A204.1 (cell line): ENCODE measurements around the gene ZSCAN32.

Experiments
- FAIRE-seq: peaks from 2 replicates; lab custom pipeline; 2012; peaks lifted over from hg19 to GRCh38; lab: Jason Lieb, UNC

ZSCAN32 gene

DNA sequence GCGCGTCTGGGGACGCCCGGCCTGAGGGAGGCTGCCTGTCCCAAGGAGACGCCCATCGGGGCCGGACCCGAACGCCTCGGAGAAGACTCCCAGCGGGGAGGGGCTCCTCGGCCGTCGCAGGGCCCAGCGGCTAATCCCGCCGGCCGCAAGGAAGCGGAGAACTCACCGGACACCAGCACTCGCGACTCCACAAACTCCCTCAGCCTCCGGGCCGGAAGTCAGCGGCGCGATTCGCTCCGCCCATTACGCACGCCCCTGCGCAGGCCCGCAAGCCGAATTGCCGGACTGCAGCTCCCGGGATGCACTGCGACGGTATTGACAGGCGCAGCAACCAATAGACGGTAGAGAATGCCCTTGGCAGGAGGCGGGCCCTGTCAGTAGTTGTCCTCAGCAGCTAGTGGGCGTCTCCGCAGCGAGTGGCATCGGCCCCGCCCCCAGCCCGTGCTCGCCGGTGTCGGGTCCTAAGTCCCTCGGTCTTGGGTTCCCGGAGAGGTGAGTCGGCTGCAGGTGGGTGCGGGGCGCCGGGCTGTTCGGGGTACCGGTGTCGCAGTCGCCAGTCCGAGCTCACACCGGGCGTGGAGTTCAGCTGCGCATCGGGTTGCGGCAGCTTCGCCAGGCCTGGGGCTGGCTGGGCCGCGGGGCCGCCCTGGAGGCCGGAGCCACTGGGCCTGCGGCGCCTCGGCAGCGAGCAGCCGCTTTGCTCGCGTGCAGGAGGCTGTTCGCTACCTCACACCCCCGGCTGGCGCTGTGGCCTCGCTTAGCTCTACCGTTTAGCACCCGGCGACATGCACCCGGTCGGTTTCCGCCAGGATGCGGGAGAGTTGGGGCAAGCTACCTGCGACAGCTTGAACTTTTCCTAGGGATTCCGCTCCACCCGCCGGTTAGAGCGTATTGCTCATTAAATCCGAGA is at the start of gene ZSCAN32, which contains the start of gene ZNF174:
TSS of gene ZSCAN32 (minus strand) at position 226 of the 910 bp plus-strand sequence. CDS start 3,447 bp downstream, outside the sequence.
TSS of gene ZNF174 (plus strand) at position 437 of the 910 bp plus-strand sequence. CDS start 790 bp downstream, outside the sequence.
- peak; percentile 95 for FAIRE-seq

DNA sequence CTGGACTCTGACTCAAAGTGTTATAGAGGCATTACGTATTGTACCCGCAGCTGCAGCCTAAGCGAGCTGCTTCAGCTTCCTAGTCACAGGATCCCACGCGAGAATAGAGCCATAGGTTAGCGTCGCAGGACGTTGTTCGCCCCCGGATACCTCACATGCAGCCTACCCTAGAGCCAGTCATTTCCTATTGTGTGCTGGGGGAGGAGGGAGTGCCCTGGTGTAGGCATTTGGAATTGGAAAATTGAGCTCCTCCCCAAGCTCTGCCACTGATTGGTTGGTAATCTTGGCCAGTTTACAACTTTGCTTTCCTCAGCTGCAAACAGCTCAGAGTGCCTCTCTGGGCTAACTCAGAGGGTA is 43.2 kb upstream of the ZSCAN32 start:
- no peak for FAIRE-seq

DNA sequence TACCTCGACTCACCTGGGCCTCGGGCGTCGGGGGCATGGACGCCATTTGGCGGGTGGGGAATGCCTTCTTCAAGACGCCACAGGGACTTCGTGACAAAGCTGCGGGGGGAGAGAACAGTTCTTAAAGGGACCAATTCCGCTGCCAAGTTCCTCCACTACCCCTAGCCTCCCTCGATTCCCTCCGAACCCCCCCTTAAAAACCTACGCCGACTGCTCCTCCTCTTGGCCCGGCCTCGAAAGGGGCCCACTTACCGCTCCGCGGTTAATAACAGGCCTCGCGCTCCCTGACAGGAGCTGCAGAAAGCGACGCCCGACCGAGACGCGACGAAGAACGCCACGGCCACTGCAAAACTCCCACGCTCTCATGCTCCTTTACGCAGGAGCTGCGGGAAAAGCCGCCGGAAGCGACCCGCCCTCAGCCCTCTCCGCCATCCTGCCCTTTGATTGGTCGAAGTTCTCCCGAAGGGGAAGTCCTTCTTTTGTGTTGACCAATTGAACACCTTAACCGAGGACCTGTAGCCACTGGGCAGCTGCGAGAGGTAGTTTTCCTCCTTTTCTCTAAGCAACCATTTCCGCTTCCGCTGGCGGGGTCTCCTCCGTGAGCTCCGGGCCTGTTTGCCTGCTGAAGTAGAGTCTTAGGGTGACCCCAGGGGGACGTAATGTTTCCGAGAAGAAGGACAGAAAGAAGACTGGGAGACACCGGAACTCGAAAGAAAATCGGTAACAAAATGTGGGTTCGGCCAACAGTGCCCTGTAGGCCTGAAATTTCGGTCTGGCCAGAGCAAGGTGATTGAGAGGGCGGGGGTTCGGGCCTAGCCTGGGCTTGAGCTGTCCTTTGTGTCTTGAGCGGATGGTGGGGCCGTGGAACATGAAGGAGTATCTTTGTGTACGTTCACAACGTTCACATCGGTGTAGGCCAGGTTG is 42.6 kb upstream of the ZSCAN32 start, which contains the start of the genes NAA60 and ZNF597:
TSS of gene NAA60 (plus strand) at position 573 of the 924 bp plus-strand sequence. CDS start 32,548 bp downstream, outside the sequence.
TSS of gene ZNF597 (minus strand) at position 397 of the 924 bp plus-strand sequence. CDS start at position 46, 351 bp downstream.
- peak; percentile 89 for FAIRE-seq

DNA sequence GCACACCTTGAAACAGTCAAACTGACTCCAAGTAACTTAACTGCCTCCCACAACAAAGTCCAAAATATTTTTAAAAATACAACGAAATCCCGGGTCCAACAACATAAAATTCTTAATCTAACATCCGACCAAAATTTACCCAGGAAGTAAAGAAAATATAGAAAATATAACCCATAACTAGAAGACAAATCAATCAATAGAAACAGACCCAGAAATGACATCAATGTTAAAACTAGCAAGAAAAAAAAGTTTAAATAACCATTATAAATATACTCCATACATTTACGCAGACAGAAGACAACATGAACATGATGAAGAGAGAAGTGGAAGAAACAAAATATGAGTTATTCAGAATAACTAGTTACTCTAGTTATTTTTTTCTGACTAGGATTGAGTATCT is 38.8 kb upstream of the ZSCAN32 start:
- no peak for FAIRE-seq

DNA sequence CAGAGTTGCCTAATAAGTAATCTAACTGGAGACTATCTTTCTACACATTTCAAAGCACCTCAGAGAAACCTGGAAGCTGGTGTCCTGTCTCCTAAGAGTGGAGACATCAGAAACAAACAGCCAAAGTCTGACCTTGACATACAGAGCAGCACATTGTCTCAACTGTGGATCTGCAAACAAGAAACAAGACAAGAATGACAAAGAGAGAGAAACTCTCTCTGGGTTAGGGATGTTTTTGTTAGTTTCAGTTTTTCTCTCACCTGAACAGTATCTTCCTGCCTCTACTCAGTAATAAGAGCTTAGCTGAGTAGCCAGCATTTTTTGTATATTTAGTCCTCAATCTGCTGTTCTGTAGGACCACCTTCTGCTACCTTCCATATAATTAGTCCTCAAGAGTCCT is 33.6 kb upstream of the ZSCAN32 start:
- no peak for FAIRE-seq

DNA sequence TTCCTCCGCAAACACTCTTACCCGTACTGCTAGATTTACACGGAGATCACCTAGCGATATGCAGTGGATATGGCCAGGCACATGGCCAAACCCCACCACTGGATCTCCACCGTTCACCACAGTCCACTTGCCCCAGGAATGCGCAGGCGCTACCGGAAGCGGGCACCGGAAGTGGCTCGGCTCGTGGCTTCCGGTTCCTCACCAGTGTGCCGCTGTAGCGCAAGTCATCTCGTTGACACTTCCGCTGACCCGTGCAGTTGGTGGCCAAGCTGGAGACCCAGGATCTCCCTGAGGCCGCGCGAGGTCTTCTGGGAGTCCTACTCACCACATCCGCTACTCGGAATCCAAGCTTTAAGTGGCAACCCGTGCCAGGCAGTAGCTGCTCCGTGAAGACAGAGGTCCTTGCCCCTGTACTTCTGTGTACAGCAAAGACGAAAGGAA is 31.0 kb upstream of the ZSCAN32 start:
- FAIRE-seq: no peak

DNA sequence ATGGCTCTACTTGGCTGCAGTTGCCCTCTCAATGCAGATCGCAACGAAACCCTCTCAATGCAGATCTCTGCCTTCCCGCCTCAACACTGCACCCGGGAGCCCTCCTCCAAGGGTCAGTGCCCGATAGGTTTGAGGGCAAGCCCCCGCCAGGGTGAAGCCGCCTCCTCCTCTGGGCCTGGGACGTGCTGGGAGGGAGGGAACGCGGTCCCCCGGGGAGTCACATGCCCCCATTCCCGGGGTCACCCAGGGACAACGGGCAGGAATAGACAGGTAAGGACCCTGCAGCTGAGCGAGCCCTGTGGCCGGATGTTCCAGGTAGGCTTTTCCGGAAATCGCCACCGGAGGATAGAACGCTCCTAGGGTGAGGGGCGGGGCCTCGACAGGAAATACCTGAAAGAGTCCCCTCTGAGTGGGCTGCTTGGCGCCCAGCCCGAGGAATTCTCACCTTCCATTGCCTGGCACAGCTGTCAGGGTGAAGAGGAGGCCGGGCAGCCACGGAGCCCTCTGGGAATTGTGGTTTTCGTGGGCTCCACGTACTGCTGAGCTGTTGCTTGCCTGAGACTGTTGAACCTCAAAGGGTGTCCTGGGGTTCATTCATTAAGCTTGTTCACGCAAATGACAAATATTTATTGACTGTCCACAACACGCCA is 13.1 kb upstream of the ZSCAN32 start:
- FAIRE-seq: no peak

DNA sequence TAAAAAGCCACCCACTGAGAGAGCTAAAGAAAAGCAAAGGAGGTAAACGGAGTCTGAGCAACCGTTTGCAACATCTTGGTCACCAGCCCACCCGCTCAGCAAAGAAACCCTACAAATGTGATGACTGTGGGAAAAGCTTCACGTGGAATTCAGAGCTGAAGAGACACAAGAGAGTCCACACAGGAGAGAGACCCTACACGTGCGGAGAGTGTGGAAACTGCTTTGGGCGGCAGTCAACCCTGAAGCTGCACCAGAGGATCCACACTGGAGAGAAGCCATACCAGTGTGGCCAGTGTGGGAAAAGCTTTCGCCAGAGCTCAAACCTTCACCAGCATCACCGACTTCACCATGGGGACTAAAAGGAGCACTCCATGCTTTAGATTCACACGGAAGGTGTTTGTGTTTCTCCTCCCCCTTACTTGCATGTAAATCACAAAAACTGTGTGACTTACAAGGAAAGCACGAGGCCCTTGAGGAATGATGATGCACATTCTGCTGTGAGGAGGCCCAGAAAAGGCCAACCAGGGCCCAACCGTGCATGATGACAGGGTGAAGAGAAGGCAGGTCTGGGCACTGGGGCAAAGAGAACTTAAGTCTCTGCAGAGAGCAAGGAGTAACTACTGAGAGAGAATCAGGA is 7.9 kb upstream of the ZSCAN32 start:
- no peak for FAIRE-seq

DNA sequence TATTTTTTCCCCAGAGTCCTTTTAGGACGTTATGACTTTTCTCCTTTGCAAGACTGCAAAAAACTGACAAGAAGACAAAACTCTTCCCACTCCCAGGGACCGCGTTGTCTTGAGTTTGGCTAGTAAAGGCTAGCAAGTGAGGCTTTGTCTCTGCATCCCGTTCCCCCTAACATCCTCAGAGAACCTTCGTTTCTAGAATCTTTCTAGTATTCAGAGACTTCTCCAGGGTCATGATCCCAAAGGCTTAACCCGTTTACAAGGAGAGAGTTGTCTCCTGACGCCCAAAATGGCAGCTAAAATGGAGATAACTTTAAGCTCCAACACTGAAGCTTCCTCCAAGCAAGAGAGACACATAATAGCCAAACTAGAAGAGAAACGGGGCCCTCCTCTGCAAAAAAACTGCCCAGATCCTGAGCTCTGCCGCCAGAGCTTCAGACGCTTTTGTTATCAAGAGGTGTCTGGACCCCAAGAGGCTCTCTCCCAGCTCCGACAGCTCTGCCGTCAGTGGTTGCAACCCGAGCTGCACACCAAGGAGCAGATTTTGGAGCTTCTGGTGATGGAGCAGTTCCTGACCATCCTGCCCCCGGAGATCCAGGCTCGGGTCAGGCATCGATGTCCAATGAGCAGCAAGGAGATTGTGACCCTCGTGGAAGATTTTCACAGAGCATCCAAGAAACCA is 1.1 kb upstream of the ZSCAN32 start:
- FAIRE-seq: no peak

DNA sequence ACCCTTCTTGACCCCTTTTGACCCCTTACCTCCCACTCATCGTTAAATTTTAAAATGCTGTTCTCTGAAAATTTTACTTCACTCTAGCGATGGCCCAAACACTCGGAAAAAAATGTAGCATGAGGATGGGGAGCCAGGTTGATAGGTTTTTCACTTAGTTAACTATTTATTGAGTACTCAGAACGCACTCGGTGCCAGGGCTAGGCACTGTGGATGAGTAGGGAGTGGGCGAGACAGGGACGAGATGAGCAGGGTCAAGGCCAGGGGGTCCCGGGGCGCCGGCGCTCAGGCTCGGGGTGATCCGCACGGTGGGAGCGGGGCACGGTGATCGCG is 392 bp downstream of the ZSCAN32 start:
- no peak for FAIRE-seq

DNA sequence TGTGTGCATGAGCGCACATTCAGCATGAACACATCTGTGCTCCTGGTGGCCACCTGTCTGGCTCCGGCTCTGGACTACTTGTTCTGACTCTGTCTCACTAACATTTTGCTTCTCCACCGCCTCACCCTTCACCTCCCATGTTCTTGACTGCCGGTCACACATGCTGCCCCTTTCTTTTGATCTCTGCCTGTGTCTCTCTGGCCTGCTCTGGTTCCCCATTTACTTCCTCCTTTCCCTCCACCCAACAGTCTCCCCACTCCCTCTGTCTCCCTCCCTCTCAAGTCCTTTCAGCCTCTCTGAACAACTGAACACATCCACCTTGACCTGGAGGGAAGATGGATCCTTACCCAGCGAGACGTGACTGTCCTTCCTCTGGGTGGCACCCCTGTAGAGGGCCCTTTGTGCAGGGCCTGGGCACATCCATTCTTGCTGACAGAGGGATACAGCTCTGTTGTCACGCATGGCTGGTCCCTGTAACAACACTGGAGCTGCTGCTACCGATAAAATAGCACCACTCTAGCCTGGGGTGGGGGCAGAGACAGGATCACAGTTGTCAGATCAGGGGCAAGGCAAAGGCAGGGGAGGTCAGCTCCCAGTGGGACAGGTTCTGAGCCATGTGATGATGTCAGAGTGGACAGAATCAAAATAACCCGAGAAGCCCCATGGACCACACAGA is 11.0 kb downstream of the ZSCAN32 start:
- FAIRE-seq: no peak

DNA sequence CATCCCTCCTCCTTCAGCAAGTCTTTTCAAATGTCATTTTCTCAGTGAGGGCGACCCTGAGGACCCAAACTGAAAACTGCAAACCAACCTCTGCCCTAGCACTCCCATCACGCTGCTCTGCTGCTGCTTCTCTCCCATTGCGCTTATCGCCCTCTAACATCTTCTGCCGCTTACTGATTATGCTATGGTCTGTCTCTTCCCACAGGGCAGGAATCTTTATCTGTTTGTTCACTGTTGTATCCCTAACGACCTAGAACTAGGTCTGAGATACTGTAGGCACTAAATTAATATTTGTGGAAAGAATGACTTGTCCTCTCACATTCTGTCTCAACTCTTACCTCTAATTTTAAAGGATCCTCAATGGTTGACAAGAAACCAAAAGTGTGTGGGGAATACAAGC is 12.5 kb downstream of the ZSCAN32 start:
- no peak for FAIRE-seq

DNA sequence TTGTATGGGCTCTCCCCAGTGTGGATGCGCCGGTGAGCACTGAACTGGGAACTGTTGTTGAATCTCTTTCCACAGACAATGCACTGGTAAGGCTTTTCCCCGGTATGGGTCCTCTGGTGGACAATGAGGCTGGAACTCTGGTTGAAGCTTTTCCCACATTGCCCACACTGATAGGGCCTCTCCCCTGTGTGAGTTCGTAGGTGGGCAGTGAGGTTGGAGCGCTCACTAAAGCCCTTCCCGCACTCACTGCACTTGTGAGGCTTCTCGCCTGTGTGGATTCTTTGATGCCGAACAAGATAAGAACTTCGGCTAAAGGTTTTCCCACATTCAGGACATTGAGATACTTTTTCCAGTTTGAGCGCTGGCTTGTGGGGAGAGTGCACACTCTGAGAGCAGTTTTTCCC is 17.8 kb downstream of the ZSCAN32 start:
- no peak for FAIRE-seq

DNA sequence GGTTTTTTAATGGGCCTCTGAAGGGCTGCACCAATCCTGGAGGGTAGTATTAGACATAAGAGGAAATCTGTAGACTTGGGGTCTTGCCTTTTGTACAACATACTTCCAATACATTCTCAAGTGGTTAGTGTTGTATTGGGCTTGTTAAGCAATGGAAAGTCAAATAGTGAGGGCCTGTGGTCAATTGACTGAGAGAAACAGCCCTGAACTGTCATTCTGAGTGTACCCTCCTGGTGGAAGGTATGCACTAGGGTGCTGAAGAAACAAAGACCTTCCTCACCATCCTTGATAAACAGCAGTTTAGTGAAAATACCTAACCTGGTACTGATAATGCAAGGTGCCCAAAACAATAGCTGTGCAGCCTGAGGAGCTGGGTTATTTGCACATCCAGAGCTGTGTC is 22.9 kb downstream of the ZSCAN32 start:
- FAIRE-seq: no peak

DNA sequence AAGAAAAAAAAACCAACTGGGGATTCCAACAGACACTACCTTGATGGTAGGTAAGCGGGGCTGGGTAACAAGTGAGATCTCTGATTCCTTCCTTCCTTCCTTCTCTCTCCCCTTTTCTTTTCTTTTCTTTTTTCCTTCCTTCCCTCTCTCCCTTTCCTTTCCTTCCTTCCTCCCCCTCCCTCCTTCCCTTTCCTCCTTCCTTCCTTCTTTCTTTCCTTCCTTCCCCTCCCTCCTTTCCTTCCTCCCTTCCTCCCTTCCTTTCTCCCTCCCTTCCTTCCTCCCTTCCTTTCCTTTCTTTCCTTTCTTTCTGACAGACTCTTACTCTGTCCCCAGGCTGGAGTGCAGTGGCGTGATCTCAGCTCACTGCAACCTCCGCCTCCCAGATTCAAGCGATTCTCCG is 25.1 kb downstream of the ZSCAN32 start:
- FAIRE-seq: no peak

DNA sequence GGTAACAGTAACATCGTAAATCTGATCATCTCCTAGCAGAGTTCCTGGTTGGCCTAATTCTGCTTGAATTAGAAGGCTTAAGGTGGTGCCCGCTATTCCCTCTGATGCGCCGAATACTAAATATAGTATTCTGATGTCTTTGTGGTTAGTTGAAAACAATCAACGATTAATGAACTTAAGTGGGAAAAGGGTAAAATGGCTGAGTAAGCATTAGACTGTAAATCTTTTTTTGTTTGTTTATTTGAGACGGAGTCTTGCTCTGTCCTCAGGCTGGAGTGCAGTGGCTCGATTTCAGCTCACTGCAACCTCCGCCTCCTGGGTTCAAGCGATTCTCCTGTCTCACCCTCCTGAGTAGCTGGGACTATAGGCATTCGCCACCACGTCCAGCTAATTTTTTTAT is 31.7 kb downstream of the ZSCAN32 start:
- no peak for FAIRE-seq

DNA sequence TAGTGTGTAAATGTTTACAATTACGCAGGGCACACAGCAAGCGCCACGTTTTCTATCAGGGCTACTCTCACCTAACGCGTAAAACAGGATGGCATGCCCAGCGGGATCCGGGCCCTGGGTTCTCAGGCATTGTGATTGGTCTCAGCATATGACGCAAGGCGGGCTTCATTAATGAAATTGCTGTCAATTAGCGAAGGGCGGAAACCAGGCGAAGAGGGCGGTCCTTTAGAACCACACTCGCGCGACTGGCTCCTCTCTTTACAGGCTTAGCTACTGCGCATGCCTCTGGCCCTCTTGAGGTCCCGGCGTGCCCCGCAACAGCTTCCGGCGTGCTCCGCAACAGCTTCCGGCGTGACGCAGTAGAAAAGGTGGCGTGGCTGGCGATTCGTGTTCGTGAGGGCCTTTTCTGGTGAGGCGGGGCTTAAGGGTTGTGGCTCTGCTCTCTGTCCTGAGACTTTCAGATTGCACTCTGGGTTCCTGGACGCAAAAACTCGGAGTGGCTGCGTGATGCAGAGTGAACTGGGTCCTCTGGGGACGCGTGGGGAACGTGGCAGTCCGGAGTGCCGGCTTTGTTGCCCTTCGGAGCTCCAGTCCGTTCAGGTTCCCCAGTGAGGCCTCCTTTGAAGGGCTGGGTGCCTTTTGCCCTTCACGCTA is 35.9 kb downstream of the ZSCAN32 start:
- FAIRE-seq: peak; percentile 89

DNA sequence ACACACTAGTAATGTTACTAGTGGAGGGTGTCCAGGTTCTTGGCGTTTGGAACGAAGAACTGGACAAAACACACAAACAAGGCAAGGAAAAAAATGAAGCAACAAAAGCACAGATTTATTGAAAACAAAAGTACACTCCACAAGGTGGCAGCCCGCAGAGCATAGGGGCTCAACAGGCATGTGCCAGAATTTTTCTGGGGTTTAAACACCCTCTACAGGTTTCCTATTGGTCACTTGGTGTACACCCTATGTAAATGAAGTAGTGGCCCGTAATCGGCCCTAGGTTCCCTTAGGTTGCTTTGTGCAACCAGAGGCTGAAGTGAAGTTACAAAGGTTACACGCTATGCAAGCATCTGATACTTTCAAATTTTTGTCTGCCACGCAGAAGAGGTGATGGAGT is 37.0 kb downstream of the ZSCAN32 start:
- no peak for FAIRE-seq

DNA sequence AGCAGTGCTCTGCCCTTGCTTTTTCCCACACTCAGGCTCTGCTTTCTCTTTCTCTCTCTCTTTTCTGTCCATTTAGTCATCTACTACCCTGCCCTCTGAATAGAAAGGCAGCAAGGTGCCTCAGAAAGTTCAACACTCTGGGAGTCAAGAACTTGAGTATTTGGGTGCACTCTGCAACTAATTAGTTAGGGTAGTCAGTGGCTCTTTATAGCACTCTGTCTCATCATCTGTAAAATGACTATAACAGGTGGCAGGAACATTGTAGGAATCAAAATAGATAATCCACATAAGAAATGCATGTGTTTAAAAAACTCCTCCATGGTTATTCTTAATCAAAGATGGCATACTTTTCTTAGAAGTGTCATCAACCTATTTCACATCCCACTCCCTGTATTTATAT is 37.9 kb downstream of the ZSCAN32 start:
- no peak for FAIRE-seq

DNA sequence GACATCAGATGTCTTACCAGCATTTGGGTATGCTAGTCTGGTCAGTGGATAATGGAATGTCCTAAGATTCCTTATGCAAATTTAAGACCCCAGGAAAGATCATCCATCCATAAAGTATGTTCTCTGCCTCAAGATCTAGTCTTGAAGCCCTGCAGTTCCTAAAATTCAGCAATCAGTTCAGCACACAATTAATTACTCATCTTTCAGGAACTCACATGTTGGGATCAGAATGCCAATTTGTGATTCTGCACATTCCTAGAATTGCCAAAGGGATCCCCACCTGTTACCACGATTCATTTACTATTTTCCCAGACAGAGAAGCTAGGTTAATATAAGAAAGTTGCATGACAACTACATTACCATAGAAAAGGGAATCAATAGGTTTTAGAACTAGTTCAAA is 41.9 kb downstream of the ZSCAN32 start:
- FAIRE-seq: no peak
